Left hindlimb (tissue), 1 donor: Measurements from ENCODE around the gene SRCIN1.
"Not testable (repeated sequence)": the region's sequence is repeated elsewhere in the genome, so short reads cannot be mapped to it uniquely, and the experiment has no call there.

Experiments
- DNase-seq: peaks from one replicate; pipeline ENCODE4 v3.0.0-alpha.2; 2018

The SRCIN1 gene

DNA sequence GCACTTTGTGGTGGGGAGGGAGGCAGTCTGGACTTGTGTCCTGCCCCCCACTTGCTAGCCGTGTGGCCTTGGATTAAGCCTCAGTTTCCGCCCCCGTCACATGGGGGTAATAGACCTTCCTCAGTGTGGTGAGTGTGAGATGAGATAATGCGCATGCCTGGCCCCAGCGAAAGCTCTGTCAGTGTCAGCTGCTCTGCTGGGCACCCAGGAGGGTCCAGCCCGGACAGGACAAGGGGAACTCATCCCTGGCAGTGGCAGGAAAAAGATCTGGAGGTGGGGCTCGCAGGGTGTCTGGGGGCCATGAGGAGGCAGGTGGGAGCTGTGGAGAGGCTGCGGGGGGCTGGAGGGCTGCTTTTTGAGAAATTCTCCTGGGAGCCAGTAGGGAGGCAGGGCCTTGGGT, 63.5 kb downstream of the SRCIN1 start:
- no peak for DNase-seq

DNA sequence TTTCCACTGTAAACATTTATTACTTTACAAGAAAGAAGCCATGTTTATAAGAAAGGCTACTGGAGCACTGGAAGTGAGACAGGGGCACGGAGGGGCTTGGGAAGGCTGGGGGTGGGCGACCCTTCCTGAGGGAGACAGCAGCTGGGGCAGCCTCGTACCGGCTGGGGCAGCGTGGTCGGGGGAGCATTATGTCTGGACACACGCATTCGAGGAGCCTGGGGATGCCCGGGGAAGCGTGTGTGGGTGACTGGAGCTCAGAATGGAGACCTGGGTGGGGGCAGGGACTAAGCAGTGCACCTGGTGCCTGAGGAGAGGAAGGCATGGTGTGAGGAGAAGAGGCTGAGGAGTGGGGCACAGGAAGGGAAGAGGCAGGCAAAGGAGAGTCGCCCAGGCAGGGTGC, 64.5 kb downstream of the SRCIN1 start:
- no peak for DNase-seq

- DNase-seq = no peak
Measured at GRCh38 chr17:38540514-38541045, 65.2 kb downstream of the SRCIN1 start.

DNA sequence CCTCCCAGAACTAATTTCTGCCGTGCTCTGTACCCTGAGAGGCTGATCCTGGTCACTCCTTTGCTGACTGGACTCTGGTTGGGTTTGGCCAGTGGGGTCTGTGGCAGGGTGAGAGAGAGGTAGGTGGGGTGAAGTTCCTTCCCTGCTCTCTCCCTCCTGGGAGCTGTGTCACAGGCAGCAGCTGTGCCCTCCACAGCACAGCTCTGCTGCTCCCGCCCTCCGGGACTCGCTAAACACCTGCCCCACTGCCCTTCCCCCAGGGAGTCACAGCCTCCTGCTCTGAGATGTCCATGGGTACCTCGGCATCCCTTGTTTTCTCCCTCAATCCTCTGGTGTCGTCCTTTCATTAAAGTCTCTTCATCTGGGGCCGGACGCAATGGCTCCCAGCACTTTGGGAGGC, 66.4 kb downstream of the SRCIN1 start:
- no peak for DNase-seq

GRCh38 chr17:38538906-38539305, 66.8 kb downstream of the SRCIN1 start:
- no peak for DNase-seq

DNA sequence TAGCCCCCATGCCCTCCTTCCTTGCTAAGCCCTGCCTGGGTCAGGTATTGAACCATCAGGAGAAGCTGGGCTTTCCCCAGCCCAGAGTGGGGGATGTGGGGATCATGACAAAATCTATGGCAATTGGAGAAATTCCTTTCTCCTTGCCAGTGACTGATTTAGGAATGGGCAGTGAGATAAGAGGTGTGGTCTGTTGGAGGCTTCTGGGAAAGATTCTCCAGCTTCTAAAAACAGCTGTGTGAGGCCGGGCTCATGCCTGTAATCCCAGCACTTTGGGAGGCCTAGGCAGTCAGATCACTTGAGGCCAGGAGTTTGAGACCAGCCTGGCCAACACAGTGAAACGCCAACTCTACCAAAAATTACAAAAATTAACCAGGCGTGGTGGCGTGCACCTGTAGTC, 69.1 kb downstream of the SRCIN1 start:
- no peak for DNase-seq

- no peak for DNase-seq
Measured at GRCh38 chr17:38535886-38536285, 69.9 kb downstream of the SRCIN1 start.

GRCh38 chr17:38534498-38534885, 71.3 kb downstream of the SRCIN1 start:
- no peak for DNase-seq

DNA sequence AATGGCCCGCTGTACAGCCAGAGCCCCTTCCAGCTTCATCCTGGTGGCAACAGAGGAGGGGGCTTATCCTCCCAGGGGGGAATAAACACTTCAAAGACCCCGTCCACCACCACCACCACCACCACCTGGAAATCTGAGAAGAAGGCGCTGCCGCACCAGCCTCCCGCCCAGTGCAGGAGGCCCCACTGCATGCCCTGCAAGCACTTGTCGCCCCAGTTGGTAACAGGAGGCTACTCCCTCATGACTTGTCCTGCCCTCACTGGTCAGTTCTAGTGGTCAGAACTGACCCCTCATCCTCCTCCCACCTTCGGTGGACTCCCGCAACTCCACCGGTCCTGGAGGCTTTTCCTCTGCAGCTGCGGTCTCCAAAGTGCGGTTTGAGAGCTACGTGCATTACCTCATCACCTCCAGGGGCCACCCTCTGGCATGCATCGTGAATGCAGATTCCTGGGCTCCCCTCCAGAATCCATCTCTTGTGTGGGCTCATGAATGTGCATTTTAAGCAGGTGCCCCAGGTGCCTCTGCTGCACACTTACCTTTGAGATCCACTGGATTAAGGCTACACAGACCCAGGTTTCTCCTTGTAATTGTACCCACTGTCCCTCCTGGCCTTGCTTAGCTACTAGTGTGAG, 71.8 kb downstream of the SRCIN1 start:
- DNase-seq = no peak

- DNase-seq = no peak
Measured at GRCh38 chr17:38533241-38533640, 72.5 kb downstream of the SRCIN1 start.

GRCh38 chr17:38532451-38532850, 73.3 kb downstream of the SRCIN1 start:
- no peak for DNase-seq

- DNase-seq = not testable (repeated sequence)
Measured at GRCh38 chr17:38531761-38532160, 74.0 kb downstream of the SRCIN1 start.

- not testable (repeated sequence) for DNase-seq
Measured at GRCh38 chr17:38530856-38531255, 74.9 kb downstream of the SRCIN1 start.

DNA sequence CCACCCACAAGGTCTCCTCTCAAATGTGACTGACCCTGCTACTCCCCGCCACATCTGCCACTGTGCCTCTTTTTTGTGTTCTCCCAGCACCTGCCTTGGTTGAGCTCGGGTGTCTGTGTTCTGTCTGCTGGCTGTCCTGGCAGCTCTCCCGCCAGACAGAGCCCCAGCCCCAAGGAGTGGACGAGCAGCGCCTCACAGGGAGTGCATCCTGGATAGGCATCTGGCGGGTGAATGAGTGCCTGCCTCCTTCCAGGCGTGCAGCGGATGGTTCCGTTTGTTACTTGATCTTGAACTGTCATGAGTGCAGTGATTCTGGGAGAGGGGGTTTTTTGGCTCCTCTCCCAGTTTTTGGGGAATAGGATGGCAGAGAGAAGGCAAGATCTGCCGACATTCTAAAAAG, 77.6 kb downstream of the SRCIN1 start:
- not testable (repeated sequence) for DNase-seq

- not testable (repeated sequence) for DNase-seq
Measured at GRCh38 chr17:38526526-38526925, 79.2 kb downstream of the SRCIN1 start.

DNA sequence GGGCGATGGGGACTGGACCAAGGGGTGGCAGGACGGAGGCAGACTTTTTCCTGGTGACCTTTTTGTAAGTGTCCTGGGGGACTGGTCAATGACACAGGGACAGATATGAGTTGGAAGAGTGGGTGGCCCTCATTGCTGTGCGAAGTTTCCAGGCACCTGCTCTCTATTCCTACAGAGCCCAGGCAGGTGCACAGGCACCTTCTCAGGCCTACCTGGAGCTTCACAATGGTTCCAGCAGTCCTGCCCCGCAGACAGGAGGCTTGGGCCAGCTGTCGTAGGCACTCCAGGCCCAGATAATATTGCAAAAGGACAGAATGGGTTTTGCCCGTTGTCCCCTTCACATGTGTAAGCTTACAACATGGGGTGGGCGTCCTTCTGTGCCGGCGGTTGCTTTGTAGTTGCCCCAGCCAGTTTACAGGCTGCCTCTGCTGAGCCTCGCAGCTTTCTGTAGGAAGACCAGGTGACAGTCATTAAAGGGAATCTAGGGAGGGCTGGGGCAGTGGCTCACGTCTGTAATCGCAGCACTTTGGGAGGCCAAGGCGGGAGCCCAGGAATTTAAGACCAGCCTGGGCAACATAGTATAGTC, 93.2 kb downstream of the SRCIN1 start:
- no peak for DNase-seq

DNA sequence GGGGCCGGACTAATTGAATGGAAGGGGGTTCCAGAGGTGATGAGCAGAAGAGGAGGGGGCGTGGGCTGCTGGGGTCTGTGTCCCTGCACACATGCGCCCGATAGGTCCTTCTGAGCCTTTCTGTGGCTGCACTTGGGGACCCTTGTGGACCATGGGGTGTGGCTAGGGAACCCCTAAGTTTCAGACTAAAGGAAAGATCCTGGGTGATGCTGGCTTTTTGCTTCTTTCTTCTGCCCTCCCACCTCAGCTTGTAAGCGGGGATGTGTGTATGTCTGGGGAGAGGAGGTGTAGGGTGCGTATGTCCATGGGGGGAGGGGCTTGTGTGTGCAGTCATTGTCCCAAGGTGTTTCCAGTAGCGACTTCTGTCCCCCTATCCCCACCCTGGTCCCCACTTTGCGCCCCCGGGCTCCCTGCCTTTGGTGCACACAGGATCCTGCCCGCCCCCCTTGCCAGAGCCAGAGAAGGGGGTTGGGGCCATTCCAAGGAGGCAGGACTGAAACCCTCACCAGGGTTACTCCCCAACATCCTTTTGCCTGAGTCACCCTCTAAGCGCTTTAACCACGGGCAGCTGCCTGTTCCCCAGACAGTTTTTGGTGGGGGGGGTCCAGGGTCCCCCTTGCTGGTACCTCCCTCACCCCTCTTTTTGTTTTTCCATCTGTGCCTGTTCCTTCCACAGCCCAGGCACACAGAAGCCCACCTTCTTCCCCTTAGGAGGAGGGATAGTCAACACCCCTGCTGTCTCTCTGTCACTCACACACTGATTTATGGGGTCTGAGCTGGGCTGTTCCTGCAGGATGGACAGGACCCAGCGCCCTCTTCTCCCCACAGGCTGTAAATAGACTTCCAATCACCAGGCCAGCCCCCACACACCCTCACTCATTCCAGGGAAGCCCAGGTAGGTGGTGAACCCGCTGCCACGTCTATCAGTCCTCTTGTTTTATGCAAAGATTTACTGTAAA, 94.3 kb downstream of the SRCIN1 start:
- DNase-seq = no peak

- DNase-seq = peak; percentile 70
Measured at GRCh38 chr17:38510421-38511149, 95.2 kb downstream of the SRCIN1 start.

DNA sequence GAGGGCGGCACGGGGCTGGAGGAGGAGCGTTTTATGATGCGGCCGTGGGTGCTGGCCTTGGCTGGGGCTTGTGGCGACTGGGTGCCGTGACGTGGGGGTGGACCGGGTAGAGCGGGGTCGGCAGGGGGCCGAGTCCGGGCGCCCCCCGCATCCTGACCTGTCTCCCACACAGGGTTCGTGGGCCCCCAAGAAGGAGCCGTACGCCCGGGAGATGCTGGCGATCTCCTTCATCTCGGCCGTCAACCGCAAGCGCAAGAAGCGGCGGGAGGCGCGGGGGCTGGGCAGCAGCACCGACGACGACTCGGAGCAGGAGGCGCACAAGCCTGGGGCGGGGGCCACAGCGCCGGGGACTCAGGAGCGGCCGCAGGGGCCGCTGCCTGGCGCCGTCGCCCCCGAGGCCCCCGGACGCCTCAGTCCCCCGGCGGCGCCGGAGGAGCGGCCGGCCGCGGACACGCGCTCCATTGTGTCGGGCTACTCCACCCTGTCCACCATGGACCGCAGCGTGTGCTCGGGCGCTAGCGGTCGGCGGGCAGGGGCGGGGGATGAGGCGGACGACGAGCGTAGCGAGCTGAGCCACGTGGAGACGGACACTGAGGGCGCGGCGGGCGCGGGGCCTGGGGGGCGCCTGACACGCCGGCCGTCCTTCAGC, 95.9 kb downstream of the SRCIN1 start:
- DNase-seq = no peak

DNA sequence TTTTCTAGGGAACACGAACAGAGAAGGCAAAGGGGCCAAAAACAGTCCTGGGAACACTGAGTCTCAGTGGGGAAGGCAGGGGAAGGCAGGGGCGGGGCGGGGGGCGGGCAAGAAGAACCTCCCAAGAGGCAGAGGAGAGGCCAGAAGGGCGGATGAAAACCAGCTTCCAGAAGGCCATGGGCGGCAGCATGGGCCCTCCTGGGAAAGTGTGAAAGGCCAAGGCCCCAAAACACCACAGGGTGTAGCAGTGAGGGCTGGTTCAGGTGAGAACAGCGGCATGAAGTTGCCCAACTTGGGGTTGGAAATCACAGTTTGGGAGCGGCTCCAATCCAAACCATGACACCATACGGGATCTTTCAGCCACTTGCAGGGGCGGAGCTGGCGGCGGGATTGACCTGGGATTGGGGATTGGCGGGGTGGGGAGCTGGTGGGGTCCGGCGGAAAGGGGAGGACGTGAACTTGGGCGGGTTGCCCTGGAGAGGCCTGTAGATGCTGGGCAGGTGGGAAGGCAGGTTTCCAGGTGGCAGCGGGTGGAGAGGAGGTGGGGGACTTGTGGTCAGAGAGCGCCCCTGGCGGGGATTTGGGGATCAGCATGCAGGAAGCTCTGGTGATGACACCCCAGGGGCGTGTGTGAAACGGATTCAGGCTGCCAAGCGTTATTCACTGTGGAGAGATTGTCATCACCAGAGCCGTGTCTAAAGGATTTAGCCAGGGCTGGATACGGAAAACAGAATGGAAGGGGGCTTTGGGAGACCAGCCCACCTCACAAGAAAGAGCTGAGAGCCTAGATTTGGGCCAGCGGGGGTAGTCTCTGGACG, 96.6 kb downstream of the SRCIN1 start:
- peak; percentile 85 for DNase-seq

DNA sequence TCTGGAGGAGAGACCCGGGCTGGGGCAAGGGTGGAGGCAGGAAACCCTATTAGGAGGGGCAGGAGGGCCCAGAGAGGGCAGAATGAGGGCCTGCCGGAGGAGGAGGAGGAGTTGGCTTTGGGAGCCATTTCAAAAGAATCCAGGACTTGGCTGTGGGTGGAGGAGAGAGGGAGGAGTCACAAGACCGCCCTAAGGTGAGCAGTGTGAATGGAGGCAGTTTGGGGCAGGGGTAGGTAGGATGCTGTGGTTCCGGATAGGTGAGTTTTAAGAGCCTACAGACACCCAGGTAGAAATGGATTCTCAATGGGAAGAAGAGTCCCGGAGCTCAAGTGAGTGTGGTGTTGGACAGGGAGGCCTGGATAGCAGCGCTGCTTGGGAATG, 97.2 kb downstream of the SRCIN1 start:
- DNase-seq = no peak
